Skeletal muscle cell (primary cell): ENCODE results near the gene NCKAP5L.
"Not testable (repeated sequence)": the region's sequence is repeated elsewhere in the genome, so short reads cannot be mapped to it uniquely, and the experiment has no call there.

Experiments
- DNase-seq: peaks from one replicate; pipeline ENCODE4 v3.0.0-alpha.2; 2010; ENCODE audit warnings: low read depth
- H3K4me3 ChIP-seq: 2 replicates; pipeline ENCODE4 v1.5.1; 2011; ENCODE audit warnings: low read depth, mild to moderate bottlenecking, control low read depth, low read length, moderate library complexity

Gene NCKAP5L

GRCh38 chr12:49790741-49791555, 37.3 kb downstream of the NCKAP5L start:
- DNase-seq = no peak
- H3K4me3 ChIP-seq = no peak overlapping the region

DNA sequence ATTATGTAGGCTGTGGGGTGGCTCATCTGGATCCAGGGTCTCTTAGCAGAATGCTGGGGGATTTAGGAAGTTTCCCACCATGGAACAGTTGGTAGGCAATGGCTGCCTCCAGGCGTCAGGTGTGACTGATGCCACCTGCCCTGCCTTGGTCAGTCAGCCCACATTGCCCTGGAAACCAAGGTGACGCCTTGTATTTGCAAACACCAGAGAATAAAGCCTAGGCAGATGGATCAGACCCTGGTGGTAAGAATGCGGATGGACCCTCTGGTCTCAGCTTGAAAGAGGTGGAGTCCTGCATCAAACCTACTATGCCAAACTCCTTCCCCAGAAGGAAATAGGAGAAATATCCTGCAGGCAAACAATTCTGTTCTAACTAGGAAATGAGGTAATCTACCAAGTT, 38.2 kb downstream of the NCKAP5L start:
- no peak for DNase-seq
- H3K4me3 ChIP-seq = no peak overlapping the region

GRCh38 chr12:49787672-49788071, 40.5 kb downstream of the NCKAP5L start:
- H3K4me3 ChIP-seq = no peak overlapping the region
- DNase-seq = no peak

DNA sequence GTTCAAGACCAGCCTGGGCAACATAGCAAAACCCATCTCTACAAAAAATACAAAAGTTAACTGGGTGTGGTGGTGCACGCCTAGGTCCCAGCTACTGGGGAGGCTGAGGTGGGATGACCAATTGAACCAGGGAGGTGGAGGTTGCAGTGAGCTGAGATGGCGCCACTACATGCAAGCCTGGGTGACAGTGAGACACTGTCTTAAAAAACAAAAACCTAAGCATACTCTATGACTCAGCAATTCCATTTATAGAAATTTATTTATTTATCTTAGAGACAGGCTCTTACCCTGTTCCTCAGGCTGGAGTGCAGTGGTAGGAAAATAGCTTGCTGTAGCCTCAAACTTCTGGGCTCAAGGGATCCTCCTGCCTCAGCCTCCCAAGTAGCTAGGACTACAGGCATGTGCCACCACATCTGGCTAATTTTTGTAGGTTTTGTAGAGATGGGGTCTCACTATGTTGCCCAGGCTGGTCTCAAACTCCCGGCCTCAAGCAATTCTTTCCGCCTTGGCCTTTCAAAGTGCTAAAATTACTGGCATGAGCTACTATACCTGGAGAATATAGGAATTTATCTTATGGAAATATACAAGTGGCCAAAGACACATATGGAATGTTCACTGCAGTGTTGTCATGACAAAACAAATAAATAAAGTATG, 43.3 kb downstream of the NCKAP5L start:
- no peak for DNase-seq
- no peak overlapping the region for H3K4me3 ChIP-seq

- no peak overlapping the region for H3K4me3 ChIP-seq
- peak; percentile 67 for DNase-seq
These were observed 44.1 kb downstream of the NCKAP5L start for GRCh38 chr12:49783917-49784676.

DNA sequence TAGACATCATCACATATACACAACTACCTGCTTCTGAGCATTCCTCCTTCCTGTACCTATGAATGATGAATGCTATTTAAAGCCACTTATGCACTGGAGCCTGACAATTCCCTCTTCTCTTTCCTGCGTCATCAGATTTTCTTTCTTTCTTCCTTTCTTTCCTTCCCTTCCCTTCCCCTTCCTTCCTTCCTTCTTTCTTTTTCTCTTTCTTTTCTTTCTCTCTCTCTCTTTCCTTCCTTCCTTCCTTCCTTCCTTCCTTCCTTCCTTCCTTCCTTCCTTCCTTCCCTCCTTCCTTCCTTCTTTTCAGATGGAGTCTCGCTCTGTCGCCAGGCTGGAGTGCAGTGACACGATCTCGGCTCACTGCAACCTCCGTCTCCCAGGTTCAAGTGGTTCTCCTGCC, 47.3 kb downstream of the NCKAP5L start:
- not testable (repeated sequence) for H3K4me3 ChIP-seq, DNase-seq

DNA sequence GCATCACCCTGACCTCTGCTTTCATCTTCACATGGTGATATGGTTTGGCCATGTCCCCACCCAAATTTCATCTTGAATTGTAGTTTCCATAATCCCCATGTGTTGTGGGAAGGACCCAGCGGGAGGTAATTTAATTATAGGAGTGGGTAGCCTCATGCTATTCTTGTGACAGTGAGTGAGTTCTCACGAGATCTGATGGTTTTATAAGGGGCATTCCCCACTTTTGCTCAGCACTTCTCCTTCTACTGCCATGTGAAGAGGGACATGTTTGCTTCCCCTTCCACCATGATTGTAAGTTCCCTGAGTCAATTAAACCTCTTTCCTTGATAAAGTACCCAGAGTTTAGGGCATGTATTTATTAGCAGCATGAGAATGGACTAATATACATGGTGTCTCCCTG, 48.6 kb downstream of the NCKAP5L start:
- H3K4me3 ChIP-seq = no peak overlapping the region
- DNase-seq = no peak

GRCh38 chr12:49777800-49778748, 50.1 kb downstream of the NCKAP5L start:
- no peak overlapping the region for H3K4me3 ChIP-seq
- no peak for DNase-seq

DNA sequence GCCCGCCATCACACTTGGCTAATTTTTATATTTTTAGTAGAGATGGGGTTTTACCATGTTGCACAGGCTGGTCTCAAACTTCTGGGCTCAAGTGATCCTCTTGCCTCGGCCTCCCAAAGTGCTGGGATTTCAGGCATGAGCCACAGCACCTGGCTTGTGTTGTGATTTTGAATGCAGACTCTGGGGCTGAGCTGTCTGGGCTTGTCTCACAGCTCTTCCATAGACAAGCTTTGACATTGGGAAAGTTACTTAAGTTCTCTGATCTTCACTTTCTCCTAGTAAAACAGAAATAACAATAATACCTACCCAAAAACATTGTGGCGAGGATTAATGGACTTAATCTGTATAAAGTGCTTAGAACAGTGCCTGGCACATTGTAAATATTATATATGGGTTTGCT, 50.9 kb downstream of the NCKAP5L start:
- no peak for DNase-seq
- H3K4me3 ChIP-seq = no peak overlapping the region

DNA sequence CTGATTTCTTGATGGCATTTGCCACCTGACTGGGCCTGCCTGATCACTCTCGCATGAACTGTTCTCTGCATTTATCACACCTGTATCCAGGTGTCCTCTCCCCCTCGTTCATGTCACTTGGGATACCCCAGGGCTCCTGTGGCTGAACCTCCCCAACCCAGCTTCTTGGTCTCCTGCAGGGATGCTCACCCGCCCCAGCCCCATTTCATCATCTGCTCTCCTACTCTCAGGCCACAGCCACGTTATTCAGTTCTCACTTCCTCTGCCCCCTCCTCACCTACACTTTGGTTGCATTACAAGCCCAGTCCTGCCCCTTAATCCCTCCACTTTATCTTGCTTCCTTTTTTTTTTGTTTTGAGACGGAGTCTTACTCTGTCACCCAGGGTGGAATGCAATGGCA, 51.4 kb downstream of the NCKAP5L start:
- DNase-seq = no peak
- no peak overlapping the region for H3K4me3 ChIP-seq

DNA sequence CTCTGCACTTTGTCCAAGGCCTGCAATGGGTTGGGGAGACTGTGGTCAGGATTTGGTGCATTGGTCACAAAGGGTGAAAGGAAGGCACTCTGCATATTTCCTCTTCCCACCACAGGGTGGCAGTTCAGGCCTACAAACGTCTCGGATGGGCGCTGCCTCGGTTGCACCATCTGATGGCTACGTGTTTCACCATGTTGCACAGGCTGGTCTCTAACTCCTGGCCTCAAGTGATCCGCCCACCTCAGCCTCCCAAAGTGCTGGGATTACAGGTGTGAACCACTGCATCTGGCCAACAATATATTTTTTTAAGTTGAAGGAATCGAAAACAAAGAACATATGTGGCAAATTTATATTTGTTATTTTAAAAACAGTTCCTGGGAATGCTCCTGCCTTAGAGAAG, 51.8 kb downstream of the NCKAP5L start:
- H3K4me3 ChIP-seq = no peak overlapping the region
- peak; percentile 39 for DNase-seq

- H3K4me3 ChIP-seq, DNase-seq: not testable (repeated sequence)
These were observed 55.1 kb downstream of the NCKAP5L start for GRCh38 chr12:49773102-49773501.

GRCh38 chr12:49767333-49767732, 60.9 kb downstream of the NCKAP5L start:
- H3K4me3 ChIP-seq = no peak overlapping the region
- no peak for DNase-seq

- no peak overlapping the region for H3K4me3 ChIP-seq
- no peak for DNase-seq
These were observed 62.1 kb downstream of the NCKAP5L start for GRCh38 chr12:49766115-49766455.

DNA sequence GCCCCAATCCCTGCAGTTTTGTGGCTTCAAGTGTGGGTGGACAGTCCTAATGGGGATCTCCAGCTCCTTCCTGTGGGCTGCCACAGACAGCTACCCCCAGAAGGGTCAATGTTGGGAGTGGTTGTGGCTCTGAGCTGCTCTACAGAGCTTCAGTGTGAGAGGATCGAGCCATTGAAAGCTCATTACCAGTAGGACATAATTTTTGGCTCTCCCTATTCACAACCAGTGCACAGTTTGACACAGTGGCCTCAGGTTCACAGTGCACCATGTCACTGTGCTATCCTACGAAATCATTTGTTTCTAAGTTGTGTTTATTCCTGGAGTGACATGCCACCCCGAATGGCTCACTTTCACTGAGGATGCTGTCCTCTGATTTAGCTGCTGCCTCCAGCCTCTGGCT, 64.1 kb downstream of the NCKAP5L start:
- H3K4me3 ChIP-seq = no peak overlapping the region
- DNase-seq = no peak

- DNase-seq = no peak
- H3K4me3 ChIP-seq = no peak overlapping the region
These were observed 65.1 kb downstream of the NCKAP5L start for GRCh38 chr12:49763006-49763591.

DNA sequence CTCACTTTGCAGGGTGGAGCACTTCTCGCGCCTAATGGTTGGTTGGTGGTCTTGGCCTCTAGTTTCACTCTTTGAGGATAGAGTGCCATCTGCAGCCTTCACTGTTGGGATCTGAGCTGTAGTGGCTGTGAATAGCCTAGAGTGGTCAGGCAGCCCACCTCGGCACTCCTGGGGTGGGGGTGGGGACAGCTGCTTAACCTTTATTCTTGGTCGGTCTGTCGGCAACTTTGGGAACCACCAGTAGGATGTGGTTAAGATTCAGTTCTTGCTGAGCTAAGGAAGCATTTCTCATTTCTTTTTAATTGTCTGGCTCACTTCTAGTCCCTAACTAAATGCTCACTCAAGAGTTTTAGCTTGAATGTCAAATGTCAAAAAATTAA, 65.8 kb downstream of the NCKAP5L start:
- DNase-seq = no peak
- H3K4me3 ChIP-seq = no peak overlapping the region

DNA sequence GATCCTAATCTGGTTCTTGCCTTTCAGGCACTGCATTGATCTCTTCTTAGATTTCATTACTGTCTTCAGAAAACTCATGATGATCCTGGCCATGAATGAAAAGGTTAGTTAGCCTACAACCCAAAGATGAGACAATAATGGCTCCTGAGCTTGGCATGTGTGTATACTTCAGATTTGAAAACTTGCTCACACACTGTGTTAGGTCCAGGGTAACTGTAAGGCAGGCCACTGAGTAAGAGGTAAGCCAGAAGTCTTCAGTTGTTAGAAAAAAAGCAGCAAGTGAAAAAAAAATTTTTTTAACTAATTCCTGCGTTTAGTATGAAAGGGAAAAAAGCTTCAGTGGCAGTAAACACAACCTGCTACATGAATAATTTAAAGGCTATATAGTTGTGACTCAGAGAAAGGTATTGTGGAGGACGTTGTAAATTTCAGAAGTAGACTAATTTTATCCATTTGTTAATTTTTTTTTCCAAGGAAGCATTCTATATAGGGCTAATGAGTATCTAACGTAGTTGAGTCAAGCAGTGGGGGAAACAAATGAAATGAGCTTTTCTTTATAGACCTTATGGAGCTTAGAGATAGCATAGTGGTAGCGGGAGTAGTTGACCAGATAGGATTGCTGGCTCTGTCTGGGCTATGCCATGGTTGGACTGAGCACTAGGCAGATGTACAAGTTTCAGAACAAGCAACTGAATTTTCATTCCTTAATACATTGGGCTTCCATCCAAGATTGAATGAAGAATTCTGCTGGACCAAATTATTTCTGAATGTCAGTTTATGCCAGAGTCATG, 66.3 kb downstream of the NCKAP5L start:
- H3K4me3 ChIP-seq = no peak overlapping the region
- no peak for DNase-seq
